ENCODE measurements around the gene SEC16B.
A peak's percentile ranks its signal among the peaks of the same experiment; 100 is the strongest.

The SEC16B gene

DNA sequence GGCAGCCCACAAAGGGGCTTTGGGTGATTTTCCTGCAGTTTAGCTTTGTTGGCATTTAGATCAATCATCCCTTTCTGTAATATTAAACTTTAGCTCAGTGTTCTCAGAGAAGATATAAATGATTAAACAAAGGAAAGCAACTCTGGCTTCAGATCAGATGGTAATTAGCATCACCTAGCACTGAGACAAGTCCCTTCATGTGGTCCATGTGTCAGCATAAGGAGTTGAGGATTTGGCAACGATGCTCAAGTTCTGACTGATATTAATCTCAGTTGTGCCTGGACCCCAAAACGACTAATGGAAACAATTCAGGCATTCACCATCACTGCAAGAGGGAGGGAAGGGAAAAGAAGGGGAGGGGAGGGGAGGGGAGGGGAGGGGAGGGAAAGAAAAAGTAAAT is 60.4 kb downstream of the SEC16B start:
- no peak for DNase-seq

DNA sequence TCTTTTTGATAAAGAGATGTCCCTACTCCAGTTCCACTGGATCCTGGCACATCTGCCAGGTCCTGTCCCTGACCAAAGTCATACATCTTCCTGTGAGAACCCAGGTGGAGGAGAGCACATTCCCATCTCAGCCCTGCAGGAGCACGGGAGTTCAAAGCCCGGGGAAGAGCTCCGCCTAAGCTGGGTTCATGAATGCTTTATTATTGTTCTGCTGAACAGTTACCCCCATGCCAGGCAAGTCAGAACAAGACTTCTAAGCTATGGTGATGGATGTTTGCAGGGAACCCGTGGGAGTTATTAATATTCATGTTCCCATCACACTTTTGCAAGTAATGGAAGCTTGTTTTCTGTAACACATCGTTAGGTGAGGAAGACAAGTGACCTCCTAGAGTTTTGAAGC is 62.9 kb downstream of the SEC16B start:
- peak in 1 of 51 donors; percentile 15 for DNase-seq

DNA sequence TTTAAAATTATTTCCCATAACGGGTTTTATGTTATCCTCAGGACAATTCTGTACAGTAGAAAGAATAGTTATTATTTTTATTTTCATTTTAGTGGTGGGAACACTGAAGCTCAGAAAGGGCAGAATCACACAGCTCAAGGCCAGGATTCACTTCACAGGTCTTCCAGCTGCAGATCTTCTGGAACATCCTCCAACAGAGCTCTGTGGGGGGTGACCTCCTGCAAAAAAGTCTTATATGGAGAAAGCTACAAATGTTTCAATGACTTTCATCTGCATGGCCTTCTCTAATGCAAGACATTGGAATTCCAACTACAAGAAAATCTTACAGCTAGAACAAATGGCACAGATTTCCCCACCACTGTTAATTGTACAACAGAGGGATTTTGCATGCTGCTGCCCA is 64.2 kb downstream of the SEC16B start:
- no peak for DNase-seq

DNA sequence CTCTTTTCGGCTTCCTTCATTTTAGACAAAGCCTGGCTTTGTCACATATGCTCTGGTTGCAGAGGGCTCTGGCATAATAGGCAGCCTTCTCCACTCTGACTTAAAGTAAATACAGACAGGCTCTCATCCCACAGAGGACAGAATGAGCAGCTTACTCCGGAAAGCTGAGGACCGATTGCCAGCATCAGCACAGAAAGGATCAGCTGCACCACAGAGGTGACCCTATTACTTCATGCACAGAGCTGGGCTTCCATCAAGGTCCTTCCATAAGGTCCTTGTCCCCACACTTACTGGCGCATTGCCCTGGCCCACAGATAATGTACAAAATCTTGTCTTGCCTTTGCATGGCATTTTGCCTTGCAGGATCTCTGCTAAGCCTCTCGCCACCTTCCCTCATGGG is 67.6 kb downstream of the SEC16B start:
- DNase-seq = peak in 10 of 51 donors; percentile 2 to 41 (median 4)

DNA sequence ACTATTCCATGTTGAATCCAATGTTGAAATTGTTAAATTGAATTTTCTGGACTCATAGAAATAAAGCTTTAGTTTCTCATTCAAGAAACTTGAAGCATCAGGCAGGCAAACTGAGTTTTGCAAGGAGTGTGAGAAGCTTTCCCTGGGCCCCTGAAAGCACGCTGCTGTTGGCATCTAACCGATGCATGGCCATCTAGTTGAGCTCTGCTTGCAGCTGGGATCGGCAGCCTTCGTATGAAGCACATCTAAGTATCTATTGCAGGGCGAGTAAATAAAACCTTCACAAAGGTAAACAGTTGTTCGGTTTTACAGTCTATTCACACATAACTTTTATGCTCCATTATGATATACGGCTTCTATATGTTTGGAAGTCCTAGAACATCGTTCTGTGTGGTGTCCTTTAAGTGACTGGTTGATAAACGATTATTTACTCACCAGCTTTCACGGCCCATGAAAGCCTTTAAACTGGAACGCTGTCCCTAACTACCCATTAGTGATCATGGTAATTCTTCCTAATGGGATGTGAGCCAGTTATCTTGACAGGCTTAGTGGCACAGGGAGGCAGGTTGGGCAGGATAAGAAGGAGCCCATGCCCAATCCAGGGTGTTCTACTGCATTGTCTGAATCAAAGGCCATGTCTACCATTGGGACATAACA is 71.7 kb downstream of the SEC16B start:
- DNase-seq = no peak

DNA sequence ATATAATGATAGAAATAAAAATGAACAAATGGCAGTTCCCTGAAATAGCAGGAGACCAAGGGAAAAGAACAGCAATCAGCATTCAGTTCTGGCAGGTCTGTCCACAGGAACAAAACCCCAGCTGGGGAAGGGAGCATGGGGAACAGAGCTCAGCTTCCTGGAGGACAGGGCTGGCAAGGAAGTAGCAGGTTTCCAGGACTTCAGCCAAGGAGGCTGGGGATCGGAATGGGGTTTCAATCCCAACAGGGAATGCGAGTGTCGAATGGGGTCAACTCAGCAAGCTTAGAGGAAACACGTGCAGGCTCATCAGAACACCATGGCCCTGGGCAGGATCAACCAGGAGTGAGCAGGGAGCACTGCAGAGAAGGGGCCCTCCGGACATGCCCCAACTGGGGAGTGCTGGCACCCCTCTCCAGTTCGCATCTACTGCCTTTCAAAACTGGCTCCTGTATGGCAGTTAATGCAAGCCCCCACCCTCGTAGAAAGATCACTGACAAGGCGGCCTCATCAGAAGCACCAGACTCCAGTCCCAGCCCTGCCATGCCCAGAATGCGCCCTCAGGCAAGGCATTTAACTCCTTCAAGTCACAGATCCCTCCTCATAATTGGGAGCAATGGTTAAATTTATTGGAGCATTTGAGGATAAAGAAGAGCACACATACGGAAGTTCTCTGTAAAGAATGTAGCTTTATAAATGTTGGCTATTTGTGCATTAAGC is 72.4 kb downstream of the SEC16B start:
- DNase-seq = no peak

Data from hypothalamus (tissue), 51 donors.